Glutamatergic neuron (in vitro differentiated cells): ENCODE data around the gene SCYL2. TPM values are rescaled to one million over a fixed set of nuclear protein-coding genes. Genes with fewer than 3 reads are reported as not detected.

Source experiments
- DNase-seq: peaks from one replicate; pipeline ENCODE4 v3.0.0; 2022
- H3K27ac Mint-ChIP-seq: one replicate; pipeline ENCODE4 v1.8.0; 2020; ENCODE audit warnings: mild to moderate bottlenecking, mixed read lengths, inconsistent platforms; ENCODE audit not compliant: unreplicated experiment
- H3K27me3 Mint-ChIP-seq: one replicate; pipeline ENCODE4 v1.8.0; 2020; ENCODE audit warnings: mild to moderate bottlenecking, moderate library complexity, mixed read lengths, inconsistent platforms; ENCODE audit not compliant: unreplicated experiment
- H3K36me3 Mint-ChIP-seq: one replicate; pipeline ENCODE4 v1.8.0; 2020; ENCODE audit warnings: mild to moderate bottlenecking, mixed read lengths, inconsistent platforms; ENCODE audit not compliant: unreplicated experiment
- H3K4me1 Mint-ChIP-seq: one replicate; pipeline ENCODE4 v1.8.0; 2020; ENCODE audit warnings: mild to moderate bottlenecking, low read depth, mixed read lengths, inconsistent platforms; ENCODE audit not compliant: unreplicated experiment
- H3K4me3 Mint-ChIP-seq: one replicate; pipeline ENCODE4 v1.8.0; 2020; ENCODE audit warnings: mild to moderate bottlenecking, mixed read lengths, inconsistent platforms; ENCODE audit not compliant: unreplicated experiment
- H3K9me3 Mint-ChIP-seq: one replicate; pipeline ENCODE4 v1.8.0; 2020; ENCODE audit warnings: mild to moderate bottlenecking, moderate library complexity, mixed read lengths, inconsistent platforms; ENCODE audit not compliant: unreplicated experiment
- total RNA-seq: library from RNA; stranded (reverse); fragmentation: NEBNext Ultra II Directional; extraction: Animal tissue kit (Norgen Biotek cat#: 25700); gene quantifications from one replicate; pipeline ENCODE4 v1.2.1, GENCODE V29; 2021; ENCODE audit not compliant: unreplicated experiment
- TF ChIP-seq, protein P1 (sequence below): fragments of 200-600 bp; sonication (generic); IDR thresholded peaks from one replicate; pipeline ENCODE4 v1.5.0; 2021; ENCODE audit not compliant: partially characterized antibody, unreplicated experiment

Gene SCYL2
- total RNA-seq, 1 donor from 2014 or later: 106 TPM

DNA sequence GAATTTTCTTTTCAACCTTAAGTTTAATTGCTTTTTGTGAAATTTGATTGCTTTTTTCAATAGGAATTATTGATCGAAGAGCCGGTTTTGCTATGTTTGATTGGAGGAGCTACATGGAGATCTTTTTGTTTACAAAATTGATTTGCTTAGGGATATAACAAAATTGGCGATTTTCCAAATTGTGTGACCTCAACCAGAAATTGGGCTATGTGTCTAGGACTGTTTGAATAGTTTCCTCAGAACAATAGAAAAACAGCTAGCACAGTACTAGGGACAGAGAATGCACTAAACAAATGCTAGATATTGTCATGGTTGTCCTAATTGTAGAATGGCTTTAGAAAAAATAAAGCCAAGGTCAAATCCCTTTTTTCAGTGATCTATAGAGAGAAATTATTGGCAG lies 92.3 kb downstream of the SCYL2 start:
- no peak overlapping the region for H3K4me3 Mint-ChIP-seq
- DNase-seq: no peak
- H3K27me3 Mint-ChIP-seq: peaks cover 5% of the 10 kb centered on the region
- no peaks in the 10 kb centered on the region for H3K36me3 Mint-ChIP-seq
- H3K27ac Mint-ChIP-seq: no peak overlapping the region
- peaks cover 15% of the 10 kb centered on the region for H3K4me1 Mint-ChIP-seq
- TF ChIP-seq, protein P1, sequence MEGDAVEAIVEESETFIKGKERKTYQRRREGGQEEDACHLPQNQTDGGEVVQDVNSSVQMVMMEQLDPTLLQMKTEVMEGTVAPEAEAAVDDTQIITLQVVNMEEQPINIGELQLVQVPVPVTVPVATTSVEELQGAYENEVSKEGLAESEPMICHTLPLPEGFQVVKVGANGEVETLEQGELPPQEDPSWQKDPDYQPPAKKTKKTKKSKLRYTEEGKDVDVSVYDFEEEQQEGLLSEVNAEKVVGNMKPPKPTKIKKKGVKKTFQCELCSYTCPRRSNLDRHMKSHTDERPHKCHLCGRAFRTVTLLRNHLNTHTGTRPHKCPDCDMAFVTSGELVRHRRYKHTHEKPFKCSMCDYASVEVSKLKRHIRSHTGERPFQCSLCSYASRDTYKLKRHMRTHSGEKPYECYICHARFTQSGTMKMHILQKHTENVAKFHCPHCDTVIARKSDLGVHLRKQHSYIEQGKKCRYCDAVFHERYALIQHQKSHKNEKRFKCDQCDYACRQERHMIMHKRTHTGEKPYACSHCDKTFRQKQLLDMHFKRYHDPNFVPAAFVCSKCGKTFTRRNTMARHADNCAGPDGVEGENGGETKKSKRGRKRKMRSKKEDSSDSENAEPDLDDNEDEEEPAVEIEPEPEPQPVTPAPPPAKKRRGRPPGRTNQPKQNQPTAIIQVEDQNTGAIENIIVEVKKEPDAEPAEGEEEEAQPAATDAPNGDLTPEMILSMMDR: no peak
- peaks cover 3% of the 10 kb centered on the region for H3K9me3 Mint-ChIP-seq

- TF ChIP-seq, protein P1: no peak
- Mint-ChIP-seq H3K27ac (no peak overlapping the region), H3K9me3 (peaks cover 3% of the 10 kb centered on the region), H3K27me3 (peaks cover 5% of the 10 kb centered on the region), H3K4me3 (no peak overlapping the region), H3K36me3 (no peaks in the 10 kb centered on the region), H3K4me1 (peaks cover 15% of the 10 kb centered on the region)
- no peak for DNase-seq
Observed at GRCh38 chr12:100359822-100360221, 92.8 kb downstream of the SCYL2 start.

DNA sequence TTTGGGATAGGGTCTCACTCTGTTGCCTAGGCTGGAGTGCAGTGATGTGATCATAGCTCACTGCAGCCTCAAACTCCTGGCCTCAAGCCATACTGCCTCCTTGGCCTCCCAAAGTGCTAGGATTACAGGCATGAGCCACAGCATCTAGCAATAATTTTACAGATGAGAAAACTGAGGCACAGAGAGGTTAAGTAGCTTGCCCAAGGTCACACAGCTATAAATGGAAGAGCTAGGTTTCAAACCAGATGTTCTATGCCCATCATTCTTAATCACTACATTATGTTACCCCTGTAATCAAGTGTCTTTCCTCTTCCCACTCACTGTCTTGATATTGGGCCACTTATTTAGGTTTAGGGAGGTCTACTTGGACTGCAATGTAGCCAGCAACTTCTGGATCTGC lies 93.5 kb downstream of the SCYL2 start:
- DNase-seq: no peak
- TF ChIP-seq, protein P1: no peak
- Mint-ChIP-seq H3K36me3 (no peaks in the 10 kb centered on the region), H3K4me1 (peaks cover 15% of the 10 kb centered on the region), H3K27ac (no peak overlapping the region), H3K4me3 (no peak overlapping the region), H3K27me3 (peaks cover 5% of the 10 kb centered on the region), H3K9me3 (peaks cover 3% of the 10 kb centered on the region)

DNA sequence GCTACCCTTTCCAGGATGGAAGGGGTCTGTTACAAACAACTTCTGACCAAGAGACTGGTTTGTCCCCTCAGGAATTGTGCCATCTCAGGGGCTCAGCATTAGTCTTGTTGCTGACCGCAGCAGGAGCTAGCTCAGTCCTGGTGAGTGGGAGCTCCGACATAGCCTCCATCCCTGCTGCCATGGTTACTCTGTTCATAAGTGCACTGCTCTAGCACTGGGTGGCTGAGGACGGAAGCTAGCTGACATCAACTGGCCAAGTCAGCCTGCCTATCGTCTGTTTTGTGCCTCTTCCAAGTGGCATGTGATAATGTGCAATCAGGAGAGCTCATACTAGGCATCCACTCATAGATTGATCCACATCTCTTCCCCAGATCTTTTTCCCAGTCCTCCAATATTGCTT lies 97.3 kb downstream of the SCYL2 start:
- no peak overlapping the region for H3K4me3 Mint-ChIP-seq
- no peak for DNase-seq
- peaks cover 2% of the 10 kb centered on the region for H3K27me3 Mint-ChIP-seq
- no peaks in the 10 kb centered on the region for H3K4me1 Mint-ChIP-seq
- TF ChIP-seq, protein P1: no peak
- H3K36me3 Mint-ChIP-seq: no peaks in the 10 kb centered on the region
- H3K27ac Mint-ChIP-seq: no peak overlapping the region
- H3K9me3 Mint-ChIP-seq: peaks cover 3% of the 10 kb centered on the region

GRCh38 chr12:100365411-100365810 lies 98.4 kb downstream of the SCYL2 start:
- Mint-ChIP-seq H3K36me3 (no peaks in the 10 kb centered on the region), H3K27me3 (peaks cover 2% of the 10 kb centered on the region), H3K4me1 (no peaks in the 10 kb centered on the region), H3K4me3 (no peak overlapping the region), H3K27ac (no peak overlapping the region), H3K9me3 (peaks cover 3% of the 10 kb centered on the region)
- no peak for DNase-seq
- TF ChIP-seq, protein P1: no peak
